Activated CD4-positive, alpha-beta T cell treated with anti-CD3 and anti-CD28 coated beads for 36 hours (primary cell): ENCODE data around the gene VSIG4. TPM values are rescaled to one million over a fixed set of nuclear protein-coding genes. Genes with fewer than 3 reads are reported as not detected.

Experiments used
- ATAC-seq: fragments of 200-7000 bp; cut with Tn5 transposase; one replicate; pipeline ENCODE4 v1.10.0; 2021; ENCODE audit warnings: mild to moderate bottlenecking, moderate library complexity
- CTCF ChIA-PET: fragments of 350-600 bp; sonication (Branson Sonifier 250); formaldehyde crosslinking; loops from one replicate; lab custom pipeline; 2021; ENCODE audit warnings: antibody characterized with exemption; lab: Charles Lee
- POLR2A ChIA-PET: fragments of 350-600 bp; sonication (Branson Sonifier 250); formaldehyde crosslinking; loops from one replicate; lab custom pipeline; 2021; ENCODE audit warnings: antibody characterized with exemption, inconsistent platforms; lab: Charles Lee
- DNase-seq: peaks from one replicate; pipeline ENCODE4 v3.0.0-alpha.2; 2020
- H3K27ac Mint-ChIP-seq: one replicate; pipeline ENCODE4 v1.8.0; 2021; ENCODE audit warnings: mixed read lengths
- H3K27me3 Mint-ChIP-seq: one replicate; pipeline ENCODE4 v1.8.0; 2021; ENCODE audit warnings: mixed read lengths
- H3K36me3 Mint-ChIP-seq: one replicate; pipeline ENCODE4 v1.8.0; 2021; ENCODE audit warnings: low read depth, mixed read lengths
- H3K4me1 Mint-ChIP-seq: one replicate; pipeline ENCODE4 v1.8.0; 2021; ENCODE audit warnings: mixed read lengths
- H3K4me3 Mint-ChIP-seq: one replicate; pipeline ENCODE4 v1.8.0; 2021; ENCODE audit warnings: mild to moderate bottlenecking, moderate library complexity, mixed read lengths
- H3K9me3 Mint-ChIP-seq: one replicate; pipeline ENCODE4 v1.8.0; 2021; ENCODE audit warnings: low read depth, mixed read lengths
- intact Hi-C, 2 experiments: fragments of 100-400 bp; cut with DNase I in 1 of 2; cut with micrococcal nuclease in 1 of 2; formaldehyde crosslinking; loops; one replicate each; pipeline versions ENCODE4 v1.14.2 to v1.15.1; 2022 to 2024; cut with DNase I, micrococcal nuclease
- total RNA-seq, 2 experiments: library from RNA; stranded (reverse); gene quantifications; one replicate each; pipeline ENCODE4 v1.2.3, GENCODE V29; 2021

Gene VSIG4
- total RNA-seq, 2 experiments from 2014 or later, result 0.09 TPM; not detected in 1

DNA sequence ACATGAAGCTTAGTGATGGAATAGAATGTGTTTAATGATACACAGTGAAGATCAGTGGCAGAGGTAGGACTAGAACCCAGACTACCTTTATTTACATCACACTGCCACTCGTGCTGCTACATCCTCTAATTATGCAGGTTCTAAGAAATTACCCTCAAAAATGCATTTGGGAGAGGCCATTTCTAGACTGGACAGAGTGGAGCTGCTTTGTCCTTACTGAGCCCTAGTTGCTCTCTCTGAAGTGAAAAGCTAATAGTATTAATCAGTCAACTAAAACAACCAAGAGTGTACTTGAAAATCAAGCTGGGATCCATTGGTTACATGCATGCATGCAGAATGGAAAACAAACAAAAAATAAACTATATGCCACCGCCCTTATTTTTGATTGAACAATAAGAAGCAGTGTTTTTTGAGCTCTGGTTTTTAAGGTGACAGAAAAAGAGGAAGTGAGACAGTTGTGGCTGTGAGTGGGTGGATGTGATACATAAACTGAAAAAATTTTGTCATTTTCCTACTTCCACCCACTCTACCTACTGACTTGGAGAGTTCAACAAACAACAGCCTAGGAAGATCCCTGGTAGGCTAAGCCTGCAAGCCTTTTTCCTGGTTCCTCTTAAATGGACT is 6.8 kb upstream of the VSIG4 start:
- ATAC-seq (peak; percentile 28), DNase-seq (peak; percentile 62)
- Mint-ChIP-seq H3K36me3 (no peaks in the 10 kb centered on the region), H3K4me3 (peak overlapping the region; percentile 66), H3K9me3 (peaks cover 3% of the 10 kb centered on the region), H3K27me3 (no peaks in the 10 kb centered on the region), H3K27ac (peak overlapping the region; percentile 99), H3K4me1 (peaks cover 31% of the 10 kb centered on the region)
- ChIA-PET CTCF (interaction anchor here (1.1 to 1.4 kb wide), 4 partner anchors 16 to 450 kb away, joined by 3 to 4 read pairs (median 4); no protein-coding TSS in a partner anchor), POLR2A (interaction anchor here (0.6 to 1.0 kb wide), 5 partner anchors 12 to 360 kb away, joined by 3 to 5 read pairs (median 3); no protein-coding TSS in a partner anchor)
- intact Hi-C loops, result loop anchor here (1.0 to 10.0 kb wide), 7 partner anchors 29 to 452 kb away; partner anchors contain the start of gene MSN (in 1 of the 2)

DNA sequence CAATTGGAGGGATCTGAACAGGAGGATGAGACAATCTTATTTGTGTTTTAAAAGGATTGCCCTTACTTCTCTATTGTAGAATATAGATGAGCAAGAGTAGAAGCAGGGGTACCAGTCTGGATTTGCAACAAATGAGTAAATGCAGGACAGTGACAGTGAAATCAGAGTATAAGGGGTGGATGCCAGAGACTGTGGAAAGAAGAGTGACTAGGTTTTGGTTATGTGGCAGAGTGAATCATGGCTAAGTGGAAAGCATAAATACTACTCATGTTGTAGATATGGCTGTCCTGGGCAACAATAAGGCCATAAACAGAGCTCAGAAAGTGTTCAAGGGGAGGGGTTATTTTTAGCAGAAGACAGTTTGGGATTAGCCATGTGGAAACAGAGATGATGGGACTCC is 6.0 kb upstream of the VSIG4 start:
- ChIA-PET POLR2A (interaction anchor here (0.8 to 1.0 kb wide), 2 partner anchors 29 to 349 kb away, joined by 3 to 5 read pairs; no protein-coding TSS in a partner anchor), CTCF (interaction anchor here (0.6 to 1.3 kb wide), 2 partner anchors 20 to 60 kb away, joined by 3 to 4 read pairs; no protein-coding TSS in a partner anchor)
- ATAC-seq (peak; percentile 84), DNase-seq (no peak)
- H3K27me3 Mint-ChIP-seq, result no peaks in the 10 kb centered on the region
- peak overlapping the region; percentile 99 for H3K27ac Mint-ChIP-seq
- peaks cover 31% of the 10 kb centered on the region for H3K4me1 Mint-ChIP-seq
- H3K4me3 Mint-ChIP-seq, result peak overlapping the region; percentile 66
- intact Hi-C loops, result loop anchor here (1.0 to 10.0 kb wide), 7 partner anchors 29 to 451 kb away; partner anchors contain the start of gene MSN (in 1 of the 2)
- peaks cover 3% of the 10 kb centered on the region for H3K9me3 Mint-ChIP-seq
- no peaks in the 10 kb centered on the region for H3K36me3 Mint-ChIP-seq

DNA sequence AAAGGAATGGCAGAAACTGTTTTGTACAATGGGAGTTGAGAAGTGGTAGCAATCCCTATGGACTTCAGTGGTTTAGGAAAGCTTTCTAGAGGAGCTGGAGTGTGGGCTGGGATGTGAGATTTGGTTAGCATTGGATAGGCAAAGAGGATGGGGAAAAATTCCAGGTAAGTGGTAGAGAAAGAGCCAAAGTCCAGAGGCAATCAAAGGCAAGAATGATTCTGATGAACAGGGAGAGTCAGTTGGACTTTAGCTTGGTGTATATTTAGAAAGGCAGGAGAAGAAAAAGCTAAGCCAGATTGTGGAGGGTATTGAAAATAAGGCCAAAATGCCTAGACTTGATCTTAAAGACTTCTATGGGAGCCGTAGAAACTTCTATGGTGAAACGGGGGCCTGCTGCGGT is 3.7 kb upstream of the VSIG4 start:
- DNase-seq, result no peak
- POLR2A ChIA-PET, result no interaction called here
- CTCF ChIA-PET, result interaction anchor here (0.7 kb wide), 1 partner anchor 64 kb away, joined by 5 read pairs; no protein-coding TSS in a partner anchor
- no peak for ATAC-seq
- H3K36me3 Mint-ChIP-seq, result no peaks in the 10 kb centered on the region
- intact Hi-C loops, result loop anchor here in 1 of 2 experiments (10.0 kb wide), 1 partner anchor 449 kb away; no protein-coding TSS in a partner anchor
- no peak overlapping the region for H3K27ac Mint-ChIP-seq
- peaks cover 31% of the 10 kb centered on the region for H3K4me1 Mint-ChIP-seq
- H3K9me3 Mint-ChIP-seq, result peaks cover 3% of the 10 kb centered on the region
- H3K4me3 Mint-ChIP-seq, result no peak overlapping the region
- no peaks in the 10 kb centered on the region for H3K27me3 Mint-ChIP-seq

DNA sequence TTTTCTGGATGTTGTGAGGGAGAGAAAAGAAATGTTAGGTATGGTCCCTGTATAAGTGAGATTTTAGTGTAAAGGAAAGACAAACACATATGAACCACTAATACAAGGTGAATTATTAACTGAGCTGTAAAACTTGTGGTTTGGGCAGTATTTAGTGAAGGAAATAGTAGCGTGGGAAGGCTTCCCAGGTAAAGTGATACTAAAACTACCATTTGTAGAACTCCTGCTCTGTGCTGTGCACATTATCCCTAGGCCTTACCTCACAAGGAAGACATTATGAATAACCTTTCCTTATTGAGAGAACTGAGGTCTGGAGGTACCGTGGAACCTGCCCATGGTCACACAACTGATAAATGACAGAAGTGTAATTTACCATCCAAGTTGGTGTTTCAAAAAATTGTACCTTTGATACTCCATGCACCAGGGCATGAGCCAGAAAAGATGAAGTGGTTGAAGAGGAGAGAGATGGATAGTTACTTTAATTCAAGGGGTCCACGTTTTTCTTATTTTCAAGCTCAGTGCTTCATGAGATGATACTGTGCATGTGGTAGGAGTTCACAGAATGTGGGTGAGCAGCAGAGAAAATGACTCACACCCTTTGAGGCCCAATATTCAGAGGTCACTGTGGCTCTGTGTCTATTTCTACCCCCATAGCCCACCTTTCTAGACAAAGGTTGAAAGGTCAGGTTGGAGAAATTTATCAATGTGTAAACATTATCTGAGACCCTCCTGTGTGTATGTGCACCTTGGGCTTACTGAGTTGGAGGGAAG is 2.6 kb upstream of the VSIG4 start:
- DNase-seq (no peak), ATAC-seq (no peak)
- no peak overlapping the region for H3K4me3 Mint-ChIP-seq
- POLR2A ChIA-PET, result no interaction called here
- no peaks in the 10 kb centered on the region for H3K27me3 Mint-ChIP-seq
- H3K9me3 Mint-ChIP-seq, result peaks cover 3% of the 10 kb centered on the region
- no peak overlapping the region for H3K27ac Mint-ChIP-seq
- CTCF ChIA-PET, result no interaction called here
- intact Hi-C loops, result loop anchor here in 1 of 2 experiments (10.0 kb wide), 1 partner anchor 448 kb away; no protein-coding TSS in a partner anchor
- peaks cover 28% of the 10 kb centered on the region for H3K4me1 Mint-ChIP-seq
- H3K36me3 Mint-ChIP-seq, result no peaks in the 10 kb centered on the region

DNA sequence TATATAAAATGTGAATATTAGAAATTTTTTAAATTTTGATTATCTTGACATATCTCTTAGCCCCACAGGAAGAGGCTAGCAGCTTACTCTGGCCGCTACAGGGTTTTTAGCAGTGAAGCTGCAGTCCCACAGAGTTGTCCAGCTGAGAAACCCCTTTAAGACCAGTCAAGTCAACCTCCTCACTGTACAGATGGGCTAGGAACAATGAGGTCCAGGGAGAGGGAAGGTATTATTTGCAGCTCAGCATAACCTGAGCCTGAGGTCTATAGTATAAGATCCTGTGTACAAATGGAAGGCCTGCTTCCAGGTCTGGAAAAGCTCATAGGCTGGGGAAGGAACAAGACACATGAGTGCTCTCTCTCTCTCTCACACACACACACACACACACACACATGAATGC is 1.8 kb downstream of the VSIG4 start:
- H3K36me3 Mint-ChIP-seq, result no peaks in the 10 kb centered on the region
- CTCF ChIA-PET, result interaction anchor here (1.0 to 1.6 kb wide), 2 partner anchors 8 to 18 kb away, joined by 4 read pairs; no protein-coding TSS in a partner anchor
- POLR2A ChIA-PET, result no interaction called here
- H3K4me1 Mint-ChIP-seq, result no peaks in the 10 kb centered on the region
- ATAC-seq (peak; percentile 50), DNase-seq (no peak)
- H3K27me3 Mint-ChIP-seq, result no peaks in the 10 kb centered on the region
- no peaks in the 10 kb centered on the region for H3K9me3 Mint-ChIP-seq
- no peak overlapping the region for H3K4me3 Mint-ChIP-seq
- intact Hi-C loops, result no loop called here
- no peak overlapping the region for H3K27ac Mint-ChIP-seq

DNA sequence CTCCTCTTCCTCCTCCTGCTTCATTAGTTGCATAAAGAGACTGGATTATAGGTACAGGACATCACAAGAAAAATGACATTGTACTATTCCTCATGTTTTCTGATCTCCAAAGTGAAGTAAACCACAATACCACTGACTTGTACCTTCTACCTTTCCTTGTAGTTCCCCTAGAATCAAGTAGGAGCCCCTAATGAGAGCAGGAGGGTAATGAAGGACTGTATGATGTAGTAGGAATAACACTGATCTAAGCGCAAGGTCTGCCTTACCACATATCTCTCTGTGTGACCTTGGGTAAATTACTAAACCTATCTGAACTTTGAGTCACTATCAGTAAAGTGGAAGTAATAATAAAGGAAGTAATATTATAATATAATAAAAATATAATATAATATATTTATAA is 3.6 kb downstream of the VSIG4 start:
- no peak overlapping the region for H3K4me3 Mint-ChIP-seq
- intact Hi-C loops, result no loop called here

DNA sequence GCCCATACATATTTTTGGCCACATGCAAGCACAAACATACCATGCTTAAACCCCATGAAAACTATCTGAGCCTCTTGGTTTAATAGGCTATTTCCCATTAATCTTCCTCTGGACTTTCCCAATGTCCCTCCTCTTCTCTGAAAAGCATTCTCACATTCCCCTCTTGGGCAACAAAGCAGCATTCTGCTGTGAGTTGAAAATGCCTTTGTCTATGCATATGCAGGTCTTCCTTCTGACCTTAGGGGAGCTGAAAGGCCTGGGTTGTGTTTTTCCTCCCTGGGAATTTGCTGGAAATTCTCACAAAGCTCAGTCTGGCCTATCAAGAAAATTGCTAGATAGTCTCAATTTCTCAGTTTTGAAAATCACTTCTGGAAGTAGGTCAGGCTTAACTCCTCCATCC is 4.2 kb downstream of the VSIG4 start:
- no peaks in the 10 kb centered on the region for H3K36me3 Mint-ChIP-seq
- intact Hi-C loops, result no loop called here
- DNase-seq, result no peak
- H3K9me3 Mint-ChIP-seq, result no peaks in the 10 kb centered on the region
- H3K4me1 Mint-ChIP-seq, result no peaks in the 10 kb centered on the region
- peak; percentile 15 for ATAC-seq
- H3K27me3 Mint-ChIP-seq, result no peaks in the 10 kb centered on the region
- no peak overlapping the region for H3K27ac Mint-ChIP-seq
- CTCF ChIA-PET, result no interaction called here
- H3K4me3 Mint-ChIP-seq, result no peak overlapping the region
- POLR2A ChIA-PET, result no interaction called here

More for the DNA sequence above, 3.6 kb downstream of the VSIG4 start:
- POLR2A ChIA-PET, result no interaction called here
- Mint-ChIP-seq H3K9me3 (no peaks in the 10 kb centered on the region), H3K27ac (no peak overlapping the region), H3K4me1 (no peaks in the 10 kb centered on the region), H3K27me3 (no peaks in the 10 kb centered on the region), H3K36me3 (no peaks in the 10 kb centered on the region)
- ATAC-seq, result no peak
- CTCF ChIA-PET, result no interaction called here
- DNase-seq, result no peak

DNA sequence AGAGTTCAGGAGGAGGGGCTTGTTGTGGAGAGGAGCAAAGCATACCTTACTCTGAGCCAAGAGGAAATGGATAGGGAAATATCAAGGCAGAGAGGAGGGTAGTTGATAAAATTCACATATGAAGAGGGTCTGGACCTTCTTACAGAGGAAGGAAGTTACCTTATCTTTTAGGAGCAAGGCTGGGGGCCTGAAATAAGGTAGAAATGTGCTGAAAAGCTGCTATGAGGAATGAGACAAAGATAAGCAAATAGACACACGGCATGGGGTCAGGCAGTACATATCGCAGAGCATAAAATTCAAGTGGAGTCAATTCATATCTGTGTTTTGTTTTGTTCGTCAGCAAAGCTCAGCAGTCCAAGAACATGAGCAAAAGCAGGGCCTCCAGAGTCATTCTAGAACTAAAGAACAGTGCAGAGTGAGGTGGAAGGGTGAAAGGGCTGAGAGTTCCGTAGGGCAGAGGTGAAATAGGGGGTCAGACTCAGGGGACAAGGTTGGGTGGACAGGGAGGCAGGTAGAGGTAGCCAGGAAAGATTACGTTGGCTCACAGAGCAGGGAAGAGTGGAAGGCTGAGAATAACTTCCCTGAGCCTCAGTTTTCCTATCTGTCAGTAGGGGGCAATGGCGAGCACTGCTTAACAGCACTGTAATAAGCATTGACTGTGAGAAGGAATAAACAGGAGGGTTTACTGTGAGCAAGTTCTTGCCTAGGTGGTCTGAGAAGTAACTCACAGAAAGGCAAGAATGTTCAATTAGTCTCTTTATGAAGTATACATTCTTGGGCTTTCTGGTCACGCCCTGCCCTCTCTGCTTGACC is 9.2 kb downstream of the VSIG4 start:
- Mint-ChIP-seq H3K27ac (no peak overlapping the region), H3K9me3 (no peaks in the 10 kb centered on the region), H3K36me3 (no peaks in the 10 kb centered on the region), H3K4me1 (no peaks in the 10 kb centered on the region), H3K27me3 (no peaks in the 10 kb centered on the region), H3K4me3 (no peak overlapping the region)
- ATAC-seq (peak; percentile 77), DNase-seq (peak; percentile 42)
- POLR2A ChIA-PET, result no interaction called here
- CTCF ChIA-PET, result interaction anchor here (0.8 to 1.8 kb wide), 5 partner anchors 8 to 79 kb away, joined by 3 to 8 read pairs (median 4); no protein-coding TSS in a partner anchor
- intact Hi-C loops, result loop anchor here (1.0 to 5.0 kb wide), 4 partner anchors 47 to 448 kb away; no protein-coding TSS in a partner anchor

DNA sequence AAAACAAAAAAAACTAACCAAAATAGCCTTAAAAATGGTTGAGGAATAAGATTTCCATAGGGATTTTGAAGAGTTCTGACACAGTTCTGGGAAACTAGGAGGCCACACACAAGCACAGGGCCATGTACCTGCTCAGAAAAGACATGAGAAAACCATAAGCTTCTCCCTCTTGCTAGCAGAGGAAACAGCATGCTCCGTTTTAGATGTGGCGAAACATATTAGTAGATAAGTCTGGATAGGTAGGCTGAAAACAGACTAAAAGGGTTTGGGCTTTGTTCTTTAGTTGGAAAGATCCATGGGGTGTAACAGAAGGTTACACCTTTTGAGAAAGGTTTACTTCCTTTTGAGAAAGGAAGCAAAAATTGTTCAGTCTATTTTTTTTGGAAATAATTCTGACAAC is 10.9 kb downstream of the VSIG4 start:
- no peaks in the 10 kb centered on the region for H3K27me3 Mint-ChIP-seq
- intact Hi-C loops, result no loop called here
- ATAC-seq, result no peak
- H3K4me1 Mint-ChIP-seq, result peaks cover 6% of the 10 kb centered on the region
- DNase-seq, result no peak
- no peaks in the 10 kb centered on the region for H3K36me3 Mint-ChIP-seq
- no peak overlapping the region for H3K27ac Mint-ChIP-seq
- peaks cover 2% of the 10 kb centered on the region for H3K9me3 Mint-ChIP-seq
- ChIA-PET POLR2A (no interaction called here), CTCF (interaction anchor here (0.6 kb wide), 1 partner anchor 432 kb away, joined by 4 read pairs; no protein-coding TSS in a partner anchor)
- H3K4me3 Mint-ChIP-seq, result no peak overlapping the region

DNA sequence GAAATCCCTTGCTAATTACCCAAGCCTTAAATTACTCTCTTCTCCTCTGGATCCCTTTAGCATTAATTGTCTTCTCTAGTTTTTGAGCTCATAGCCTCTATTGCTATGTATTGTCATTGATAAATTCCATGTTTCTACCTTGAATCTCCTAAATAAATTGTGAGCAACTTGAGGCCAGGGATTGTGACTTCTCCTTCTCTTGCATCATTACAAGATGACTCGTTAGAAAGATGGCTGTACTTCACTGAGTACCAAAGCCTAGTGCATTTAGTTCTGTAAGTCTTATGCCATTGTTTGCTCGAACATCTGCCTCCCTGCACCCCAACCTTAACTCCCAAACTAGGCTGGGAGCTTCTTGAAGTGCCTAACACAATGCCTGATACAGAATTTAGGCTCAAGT is 15.3 kb downstream of the VSIG4 start:
- Mint-ChIP-seq H3K36me3 (no peaks in the 10 kb centered on the region), H3K4me3 (no peak overlapping the region), H3K27ac (no peak overlapping the region), H3K9me3 (peaks cover 2% of the 10 kb centered on the region), H3K4me1 (peaks cover 26% of the 10 kb centered on the region), H3K27me3 (no peaks in the 10 kb centered on the region)
- ChIA-PET POLR2A (no interaction called here), CTCF (no interaction called here)
- intact Hi-C loops, result no loop called here
- DNase-seq (no peak), ATAC-seq (no peak)

DNA sequence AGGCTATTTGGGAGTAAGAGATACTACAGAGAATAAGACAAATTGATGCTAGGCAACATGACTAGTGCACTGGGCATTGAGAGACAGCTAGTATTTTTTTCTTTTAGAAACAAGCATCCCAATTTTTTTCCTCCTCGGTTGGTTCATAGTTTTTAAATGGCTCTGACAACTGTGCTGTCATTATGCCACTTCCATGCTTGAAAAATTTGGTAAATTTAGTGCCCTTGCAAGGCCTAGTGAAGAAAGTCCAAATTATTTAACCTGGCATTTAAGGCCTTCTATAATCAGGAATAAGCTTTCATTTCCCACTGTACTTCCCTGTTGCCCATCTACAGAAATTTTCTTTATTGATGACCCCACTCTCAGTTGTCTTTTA is 15.8 kb downstream of the VSIG4 start:
- Mint-ChIP-seq H3K9me3 (peaks cover 2% of the 10 kb centered on the region), H3K27ac (no peak overlapping the region), H3K27me3 (no peaks in the 10 kb centered on the region), H3K4me3 (no peak overlapping the region), H3K4me1 (peaks cover 29% of the 10 kb centered on the region), H3K36me3 (no peaks in the 10 kb centered on the region)
- CTCF ChIA-PET, result no interaction called here
- POLR2A ChIA-PET, result no interaction called here
- intact Hi-C loops, result no loop called here
- no peak for DNase-seq
- ATAC-seq, result no peak
